ENCODE results near the gene NLRC4.

GRCh38 chr2:32228181-32228580, 36.5 kb downstream of the NLRC4 start:
- TF ChIP-seq POLR2A (IDR thresholded peaks at IDR 0.05) (no peak), CTCF (IDR thresholded peaks at IDR 0.05) (no peak)

Data from lower leg skin (tissue), 3 donors.